UCSD-AML1 (cell line): ENCODE data around the gene FOXP1.

ENCODE experiments used
- DNase-seq: peaks from one replicate; lab custom pipeline; 2025; ENCODE audit not compliant: unreplicated experiment; lab: John Stamatoyannopoulos, UW

Gene FOXP1

DNA sequence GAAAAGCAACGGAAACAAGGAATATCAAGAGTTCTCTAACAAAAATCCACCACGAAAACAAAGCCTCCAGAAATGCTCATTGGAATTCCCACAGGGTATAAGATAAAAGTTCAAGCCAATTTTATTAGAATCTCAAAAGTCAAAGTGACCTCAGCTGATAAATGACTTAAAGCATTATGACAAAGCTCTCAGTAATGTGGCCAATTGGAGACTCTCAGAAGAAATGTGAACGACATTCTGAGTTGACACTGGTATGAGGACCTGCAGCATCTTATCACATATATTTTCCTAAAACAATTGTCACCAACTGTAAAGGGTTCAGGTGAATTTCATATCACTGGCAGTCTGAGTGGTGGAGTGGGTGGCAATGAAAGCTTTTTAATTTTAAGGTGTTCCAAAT lies 199.1 kb downstream of the FOXP1 start:
- no peak for DNase-seq

DNA sequence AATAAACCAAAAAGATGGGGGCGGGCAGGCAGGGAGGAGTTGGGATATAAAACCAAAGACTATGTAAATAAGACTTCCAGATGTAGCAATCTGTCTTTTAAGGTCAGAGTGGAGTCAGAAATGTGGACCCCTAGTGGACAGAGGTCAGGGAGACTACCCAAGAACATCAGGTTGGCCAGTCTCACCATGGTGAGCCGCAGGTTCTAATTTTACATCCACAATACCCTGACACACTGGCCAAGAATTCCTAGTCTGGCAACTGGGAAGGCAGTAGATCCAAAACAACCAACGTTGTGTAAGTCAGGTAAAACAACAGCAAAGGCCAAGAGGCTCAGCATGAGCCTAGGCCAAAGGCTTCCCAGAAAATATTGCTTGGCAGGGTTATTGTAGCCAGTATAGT lies 203.4 kb downstream of the FOXP1 start:
- no peak for DNase-seq

DNA sequence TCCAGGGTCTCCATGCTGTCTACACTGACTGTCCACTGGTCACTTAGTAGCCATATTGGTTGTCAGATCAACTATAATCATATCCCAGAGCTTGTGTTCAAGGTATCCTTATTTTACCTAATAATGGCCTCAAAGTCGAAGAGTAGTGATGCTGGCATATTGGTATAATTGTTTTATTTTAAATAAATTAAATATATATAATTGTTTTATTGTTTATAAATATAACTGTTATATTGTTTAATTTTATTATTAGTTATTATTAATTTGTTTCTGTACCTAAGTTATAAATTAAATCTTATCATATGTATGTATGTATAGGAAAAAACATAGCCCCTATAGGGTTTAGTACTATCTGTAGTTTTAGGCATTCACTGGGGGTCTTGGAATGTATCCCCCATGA lies 205.0 kb downstream of the FOXP1 start:
- DNase-seq = no peak

DNA sequence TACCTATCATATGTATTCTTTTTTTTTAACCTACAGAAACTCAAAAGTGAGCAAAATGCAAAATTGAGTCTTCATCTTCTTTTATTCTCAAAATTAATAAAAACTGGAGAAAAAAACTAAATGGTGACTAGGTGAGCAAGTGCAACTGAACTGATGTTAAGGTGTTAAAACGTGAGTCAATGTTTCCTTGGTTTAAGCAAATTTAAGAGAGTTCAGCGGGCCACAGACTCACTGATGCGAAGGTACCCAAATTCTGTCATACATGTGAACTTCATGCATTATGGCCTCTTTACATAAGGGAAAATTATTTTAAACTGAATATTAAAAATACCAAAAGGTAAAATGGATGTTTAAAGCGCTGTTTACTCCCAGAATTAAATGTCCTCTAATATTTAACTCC lies 206.6 kb downstream of the FOXP1 start:
- DNase-seq = no peak

DNA sequence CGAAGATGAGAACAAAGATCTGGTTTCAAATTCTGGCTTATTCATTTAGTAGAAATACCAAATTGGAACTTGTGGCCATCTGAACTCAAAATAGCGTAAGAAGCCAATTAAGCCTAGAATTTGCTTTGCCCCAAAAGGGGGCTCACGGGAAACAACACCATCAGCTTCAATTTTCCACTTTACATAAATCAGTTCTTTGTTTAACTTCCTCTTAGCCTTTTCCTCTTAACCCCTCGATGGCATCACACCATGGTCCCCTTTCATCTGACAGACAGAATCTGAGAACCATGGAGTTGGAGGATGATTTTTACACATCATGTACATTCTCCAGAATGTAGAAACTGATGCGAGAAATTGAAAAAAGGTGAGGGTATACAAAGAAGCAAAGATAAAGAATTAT lies 207.0 kb downstream of the FOXP1 start:
- DNase-seq = no peak

DNA sequence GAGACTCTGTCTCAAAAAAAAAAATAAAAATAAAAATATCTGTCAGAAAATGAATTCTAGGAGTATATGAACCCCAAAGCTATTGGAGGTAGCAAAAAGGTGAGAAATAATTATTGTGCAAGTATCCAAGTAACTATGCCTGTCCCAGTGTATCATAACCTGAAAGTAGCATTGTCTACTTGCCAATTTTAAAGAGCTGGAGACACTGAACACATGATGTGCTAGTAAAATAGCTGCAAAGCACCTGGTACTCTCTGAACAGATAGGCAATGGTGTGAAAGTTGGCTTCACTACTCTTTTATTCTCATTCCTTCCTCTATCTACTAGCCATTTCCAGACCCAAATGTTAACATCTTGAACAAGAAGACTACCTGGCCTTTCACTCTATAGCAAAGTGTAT lies 208.9 kb downstream of the FOXP1 start:
- no peak for DNase-seq

DNA sequence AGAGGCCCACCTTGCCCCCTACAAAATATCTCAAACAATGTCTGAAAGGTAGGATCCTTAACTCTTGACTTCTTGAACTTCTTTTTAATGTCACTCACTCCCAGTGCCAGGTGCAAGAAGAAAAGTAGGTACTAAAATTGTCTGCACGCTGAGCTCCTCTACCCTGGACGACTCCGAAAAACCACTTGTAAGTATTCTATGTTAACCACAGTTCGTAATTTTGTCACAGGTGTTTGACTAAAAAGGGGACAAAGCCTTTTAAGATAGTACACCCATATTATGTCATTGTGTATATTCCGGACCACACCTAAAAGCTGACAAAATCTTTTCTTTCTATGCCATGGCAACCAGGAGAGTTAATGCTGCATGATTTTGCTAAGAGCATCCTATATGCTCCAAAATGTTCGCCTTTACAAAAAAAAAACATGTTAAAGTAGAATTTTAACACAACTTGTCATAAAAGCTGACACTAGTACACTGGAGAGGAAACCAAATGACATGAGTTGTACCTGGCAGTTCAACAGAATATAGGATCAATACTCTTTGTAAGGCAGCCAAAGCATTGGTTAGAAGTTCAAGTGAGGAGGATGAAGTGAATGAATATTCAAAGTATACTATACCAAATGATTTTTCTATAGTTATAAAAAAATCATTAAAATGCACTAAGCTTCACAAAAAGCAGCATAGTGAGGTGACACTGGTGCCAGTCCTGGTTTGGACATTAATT lies 210.5 kb downstream of the FOXP1 start:
- no peak for DNase-seq

DNA sequence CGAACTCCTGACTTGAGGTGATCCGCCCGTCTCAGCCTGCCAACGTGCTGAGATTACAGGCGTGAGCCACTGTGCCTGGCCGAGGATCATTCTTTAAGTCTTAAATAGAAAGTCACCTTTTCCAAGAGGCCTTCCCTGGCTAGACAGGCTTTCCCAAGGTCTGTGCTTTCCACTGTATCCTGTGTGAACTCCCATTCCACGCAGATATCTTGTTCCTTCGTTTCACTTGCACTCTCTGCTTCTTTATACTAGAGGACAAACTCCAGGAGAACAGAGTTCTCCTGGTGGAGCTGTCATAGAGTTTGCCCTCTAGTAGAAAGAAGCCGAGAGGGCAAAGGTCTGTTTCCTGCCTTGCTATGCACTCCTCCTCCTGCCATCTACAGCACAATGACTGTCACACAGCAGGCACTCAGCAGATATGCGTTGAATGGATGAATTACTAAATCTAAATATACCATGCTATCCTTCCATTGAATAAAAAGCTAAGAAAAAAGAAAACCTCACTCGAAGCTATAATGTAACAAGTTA lies 211.2 kb downstream of the FOXP1 start:
- no peak for DNase-seq

DNA sequence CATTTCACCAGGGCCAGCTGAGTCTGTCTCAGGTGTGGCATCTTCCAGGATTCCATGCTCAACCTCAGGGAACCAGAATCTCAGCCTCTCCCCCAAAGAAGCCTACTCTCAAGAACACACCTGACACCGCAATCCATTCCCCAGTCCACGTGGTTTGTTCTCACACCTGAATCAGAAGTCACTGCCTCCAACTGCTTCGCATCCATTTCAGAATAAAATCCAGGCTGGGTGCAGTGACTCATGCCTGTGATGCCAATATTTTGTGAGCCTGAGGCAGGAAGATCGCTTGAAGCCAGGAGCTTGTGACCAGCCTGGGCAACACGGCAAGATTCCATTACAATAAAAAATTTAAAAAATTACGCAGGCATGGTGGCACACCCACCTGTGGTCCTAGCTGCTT lies 212.2 kb downstream of the FOXP1 start:
- no peak for DNase-seq

DNA sequence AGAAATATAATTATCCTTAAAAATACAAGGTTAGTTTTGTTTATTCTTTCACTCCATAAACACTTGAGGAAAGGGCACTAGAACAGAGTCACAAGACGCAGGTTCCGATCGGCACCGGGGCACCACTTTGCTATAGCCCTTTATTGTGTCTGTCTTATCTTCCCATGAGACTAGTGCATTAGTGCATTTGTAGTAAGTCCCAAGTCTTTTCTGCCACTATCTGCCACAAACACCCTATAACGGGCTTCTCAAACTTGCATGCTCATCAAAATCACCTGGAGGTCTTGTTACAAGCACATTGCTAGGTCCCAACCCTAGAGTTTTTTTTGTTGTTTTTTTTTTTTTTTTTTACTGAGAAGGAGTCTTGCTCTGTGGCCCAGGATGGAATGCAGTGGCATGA lies 213.1 kb downstream of the FOXP1 start:
- no peak for DNase-seq

DNA sequence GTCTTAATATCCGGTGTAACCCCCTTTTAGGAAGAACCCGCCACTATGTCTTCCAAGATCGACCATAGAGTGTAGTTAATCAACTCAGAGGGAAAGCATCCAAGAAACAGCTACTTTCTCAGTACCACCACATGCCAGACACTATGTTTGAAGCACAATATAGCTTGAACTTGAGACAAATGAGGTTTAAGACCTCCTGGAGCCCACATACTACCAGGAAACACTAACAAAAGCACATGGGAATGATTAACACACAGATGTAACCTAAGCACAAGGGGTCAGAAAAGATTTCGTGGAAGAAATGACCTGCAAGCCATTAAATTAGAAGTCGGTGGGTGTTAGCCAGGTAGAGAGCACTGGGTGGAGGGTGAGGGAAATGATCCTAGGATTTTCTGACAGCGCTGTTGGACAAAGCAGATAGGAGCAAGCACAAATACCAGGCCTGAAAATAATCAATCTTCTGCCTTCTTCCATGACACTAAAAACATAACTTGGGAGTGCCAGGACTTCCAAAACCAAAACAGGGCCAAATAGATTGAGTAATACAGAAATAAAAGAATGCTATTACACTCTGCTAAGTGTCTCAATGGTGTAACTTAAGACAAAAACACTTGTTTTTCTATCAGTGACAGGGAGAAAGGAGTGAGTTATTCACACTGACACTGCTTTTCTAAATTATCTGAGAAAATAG lies 213.7 kb downstream of the FOXP1 start:
- no peak for DNase-seq

DNA sequence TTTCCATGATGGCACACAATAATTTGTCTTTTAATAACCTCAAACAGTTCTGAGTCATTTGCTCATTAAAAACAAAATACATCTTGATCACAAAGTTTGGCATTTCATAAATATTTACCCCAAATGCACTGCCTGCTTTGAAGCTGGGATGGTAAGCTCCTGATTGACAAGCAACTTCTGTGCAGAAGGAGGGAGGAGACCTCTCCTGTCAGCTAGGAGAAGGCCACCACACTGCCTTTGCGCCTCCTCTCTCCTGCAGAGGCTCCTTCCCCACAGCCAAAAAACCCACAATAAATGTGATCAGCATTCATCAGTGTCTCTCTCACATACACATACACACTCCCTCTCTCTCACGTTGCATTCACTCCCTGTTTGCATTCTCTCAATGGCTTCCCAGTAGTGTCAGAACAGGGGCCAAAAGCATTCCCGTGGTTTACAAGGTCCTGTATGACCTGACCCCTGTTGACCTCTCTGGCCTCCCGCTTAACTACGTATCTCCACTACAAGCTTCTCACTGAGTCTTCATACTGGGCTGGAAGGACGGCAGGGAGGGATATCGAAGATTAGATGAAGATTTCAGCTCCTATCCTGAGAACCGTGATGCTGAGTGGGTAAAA lies 216.4 kb downstream of the FOXP1 start:
- no peak for DNase-seq

DNA sequence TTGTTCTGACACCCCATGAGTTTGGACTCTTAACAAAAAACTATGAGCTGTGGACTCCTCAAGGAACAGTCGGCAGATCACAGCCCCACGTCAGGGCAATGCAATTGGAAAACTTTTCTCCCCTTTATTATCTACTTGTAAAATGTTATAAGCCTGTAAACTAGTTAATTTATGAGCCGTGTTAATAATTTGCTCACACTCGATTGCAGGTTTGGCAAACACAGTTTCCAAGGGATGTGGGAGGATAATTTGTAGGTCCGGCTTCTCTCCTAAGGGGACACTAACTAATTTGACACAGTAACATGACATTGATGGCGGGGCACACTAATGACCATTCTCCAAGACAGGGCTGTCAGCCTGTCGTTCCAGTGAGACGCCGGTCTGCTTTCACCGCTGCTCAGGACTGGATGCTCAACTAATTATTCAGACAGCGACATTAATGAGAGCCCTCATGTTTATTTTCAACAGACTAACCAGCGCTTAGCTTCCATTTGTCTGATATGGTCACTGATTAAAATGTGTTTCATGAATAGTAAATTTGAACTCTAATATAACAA lies 222.1 kb downstream of the FOXP1 start:
- DNase-seq = no peak

DNA sequence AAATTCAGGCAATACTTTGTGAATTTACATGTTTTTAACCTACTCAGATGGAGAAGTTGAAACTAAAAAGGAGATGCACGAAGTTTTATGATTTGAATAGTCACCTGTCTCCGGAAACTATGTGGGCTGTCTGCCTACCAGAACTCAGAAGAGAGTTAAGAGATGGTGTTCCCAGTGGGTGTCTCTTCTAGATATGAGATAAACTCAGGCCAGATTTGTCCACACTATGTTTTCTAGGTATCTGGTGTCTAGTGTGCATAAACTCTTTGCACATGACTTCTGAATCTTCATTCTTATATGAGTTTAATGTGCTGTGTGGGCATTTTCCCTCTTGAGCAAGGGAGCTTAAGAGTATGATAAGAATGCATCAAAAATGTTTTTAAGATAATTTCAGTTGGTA lies 222.8 kb downstream of the FOXP1 start:
- no peak for DNase-seq

DNA sequence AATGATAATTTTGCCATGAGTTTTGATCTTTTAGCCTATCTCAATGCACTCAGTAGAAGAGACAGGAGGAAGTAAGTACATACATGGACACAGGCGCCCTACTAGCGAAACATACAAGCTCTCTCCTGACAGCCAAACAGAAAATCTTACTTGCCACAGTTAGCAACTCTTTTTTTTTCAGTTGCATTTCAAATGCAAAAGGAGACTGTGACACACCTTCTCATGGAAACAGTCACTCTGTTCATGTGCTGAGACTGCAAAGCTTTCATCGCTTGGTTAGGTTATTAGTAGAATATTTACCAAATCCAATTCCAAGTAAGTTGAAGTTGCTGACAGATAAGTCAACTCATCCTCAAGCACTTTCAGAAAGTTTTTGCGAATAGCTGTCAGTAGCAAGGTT lies 223.3 kb downstream of the FOXP1 start:
- no peak for DNase-seq

DNA sequence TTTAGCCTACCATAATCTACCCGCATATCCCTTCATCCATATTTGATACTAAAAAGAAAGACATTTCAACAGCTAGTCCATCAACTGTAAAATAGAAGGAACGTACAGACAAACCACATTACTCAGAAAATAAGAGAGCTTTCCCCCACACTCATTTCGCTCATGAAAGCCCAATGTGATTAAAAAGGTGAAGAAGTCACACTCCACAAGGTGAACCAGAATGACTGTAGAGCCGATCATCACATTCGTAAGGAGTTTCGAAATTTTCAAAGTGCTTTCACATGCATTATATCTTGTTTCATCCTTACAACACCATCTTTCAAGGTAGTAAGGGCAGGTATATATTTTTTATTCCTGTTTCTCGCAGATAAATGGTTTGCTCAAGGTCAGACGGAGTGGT lies 225.3 kb downstream of the FOXP1 start:
- DNase-seq = no peak

DNA sequence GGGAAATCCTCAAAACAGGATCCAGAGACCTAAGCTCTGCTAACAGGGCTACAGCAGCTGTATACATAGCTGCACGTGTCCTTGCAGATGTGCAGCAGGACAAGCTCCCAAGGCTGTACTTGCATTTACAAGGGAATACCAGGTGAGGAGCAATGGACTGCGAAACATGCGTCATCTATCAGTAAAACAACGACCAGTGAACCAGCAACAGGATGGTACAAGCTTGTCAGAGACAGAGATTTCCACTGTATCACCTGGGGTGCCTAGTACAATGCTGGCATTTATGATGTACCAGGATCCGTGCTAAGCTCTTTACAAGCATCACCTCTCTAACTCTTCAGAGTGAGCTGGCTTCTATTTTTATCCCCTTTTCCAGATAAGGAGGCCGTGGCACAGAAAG lies 227.3 kb downstream of the FOXP1 start:
- DNase-seq = no peak

DNA sequence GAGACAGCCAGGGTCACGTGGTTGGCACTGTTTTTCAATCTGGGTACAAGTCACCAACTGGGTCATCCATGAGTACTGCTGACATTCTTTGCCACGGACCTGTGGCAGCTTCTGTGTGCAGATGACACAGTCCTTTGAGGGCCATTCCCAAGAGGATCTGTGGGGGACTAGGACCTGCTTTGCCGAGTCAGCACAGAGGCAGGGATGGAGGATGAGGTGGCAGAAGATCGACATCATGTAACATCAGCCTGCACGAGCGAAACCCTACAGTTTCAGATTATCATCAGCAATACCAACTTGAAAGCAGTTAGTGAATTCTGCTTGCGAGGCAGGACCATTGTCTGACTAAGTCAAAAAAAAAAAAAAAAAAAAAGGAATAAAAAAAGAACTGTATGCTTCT lies 227.7 kb downstream of the FOXP1 start:
- DNase-seq = no peak

DNA sequence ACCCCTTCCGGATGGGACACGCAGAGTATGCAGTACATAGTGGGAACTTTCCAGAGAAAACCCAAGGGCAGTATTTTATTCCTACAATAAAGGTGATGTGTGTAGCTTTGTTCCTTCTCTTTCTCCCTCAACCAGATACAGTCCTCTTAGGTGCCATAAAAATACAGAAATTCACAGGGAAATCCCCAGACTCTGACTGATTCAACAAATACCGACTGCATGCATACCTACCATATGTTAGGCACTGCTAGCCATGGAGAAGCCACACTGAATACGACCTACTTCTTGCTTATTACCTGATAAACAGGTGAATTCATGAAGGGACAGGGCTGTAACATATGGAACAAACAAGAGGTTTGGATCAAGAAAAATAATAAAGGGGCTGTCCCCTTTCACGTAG lies 228.5 kb downstream of the FOXP1 start:
- no peak for DNase-seq

DNA sequence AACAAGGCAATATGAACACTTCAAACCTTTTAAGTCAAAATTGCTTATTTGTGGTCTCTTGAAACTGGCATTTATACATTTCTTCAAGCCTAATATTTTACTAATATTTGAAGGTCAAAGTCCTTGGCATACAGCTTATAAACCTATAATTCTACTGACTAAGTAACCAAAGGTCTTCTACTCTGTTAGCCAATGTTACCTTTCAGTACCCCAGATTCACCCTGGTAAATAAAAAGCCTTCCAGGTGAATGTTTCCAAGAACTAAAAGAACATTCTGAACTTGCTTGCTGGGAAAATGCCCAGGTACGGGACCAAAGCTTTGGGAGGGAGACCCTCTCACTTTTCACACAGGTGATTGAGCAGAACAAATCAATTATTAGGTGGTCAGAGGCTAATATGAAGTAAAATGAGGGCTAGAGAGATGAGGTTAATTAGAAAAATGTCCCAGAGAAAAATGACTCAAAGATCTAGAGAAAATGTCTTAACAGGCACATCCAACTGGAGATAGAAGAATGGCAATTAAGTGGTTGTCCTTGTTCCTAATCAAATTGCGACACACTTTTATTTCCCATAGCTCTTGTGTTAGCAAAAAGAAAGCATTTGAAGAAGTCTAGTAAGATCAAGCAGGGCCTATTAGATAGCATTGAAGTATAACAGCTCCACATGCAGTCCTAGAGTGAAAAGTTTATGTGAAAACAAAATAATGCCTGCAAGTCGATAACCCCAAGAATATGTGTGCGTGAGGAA lies 232.0 kb downstream of the FOXP1 start:
- no peak for DNase-seq

DNA sequence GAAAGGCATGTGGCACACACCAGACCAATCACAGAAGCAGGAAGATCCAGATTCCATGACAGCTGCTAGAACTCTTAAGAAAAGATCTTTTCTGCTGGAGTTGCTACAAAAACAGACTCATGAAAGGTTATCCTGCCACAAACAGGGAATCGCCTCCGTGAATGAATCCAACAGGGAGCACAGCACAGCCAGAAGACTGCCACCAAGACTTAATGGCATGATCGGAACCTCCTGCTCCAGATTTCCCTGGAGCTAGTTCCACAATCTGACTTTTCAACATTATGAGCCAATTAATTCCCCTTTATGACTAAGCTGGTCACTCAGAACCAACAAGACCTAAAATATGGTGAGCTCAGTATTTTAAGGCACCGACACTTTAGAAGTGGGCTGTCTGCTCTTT lies 232.5 kb downstream of the FOXP1 start:
- no peak for DNase-seq
